Left renal pelvis (tissue), 4 donors: ENCODE data around the gene COMT. TPM values are rescaled to one million over a fixed set of nuclear protein-coding genes. Genes with fewer than 3 reads are reported as not detected.

Experiments
- DNase-seq, 4 donors: peaks; one replicate each; pipeline ENCODE4 v3.0.0-alpha.2; 2013; ENCODE audit warnings: low read depth in 4 of 4, low spot score in 3 of 4
- polyA plus RNA-seq, 4 donors: library from polyadenylated mRNA; unstranded; fragments of 120-200 nt; gene quantifications; one replicate each; pipeline ENCODE4 v1.2.1, GENCODE V29; 2013; ENCODE audit not compliant: insufficient read length in 4 of 4

Gene COMT
- polyA plus RNA-seq, 4 donors = 47.7 to 143 (median 97.2) TPM

DNA sequence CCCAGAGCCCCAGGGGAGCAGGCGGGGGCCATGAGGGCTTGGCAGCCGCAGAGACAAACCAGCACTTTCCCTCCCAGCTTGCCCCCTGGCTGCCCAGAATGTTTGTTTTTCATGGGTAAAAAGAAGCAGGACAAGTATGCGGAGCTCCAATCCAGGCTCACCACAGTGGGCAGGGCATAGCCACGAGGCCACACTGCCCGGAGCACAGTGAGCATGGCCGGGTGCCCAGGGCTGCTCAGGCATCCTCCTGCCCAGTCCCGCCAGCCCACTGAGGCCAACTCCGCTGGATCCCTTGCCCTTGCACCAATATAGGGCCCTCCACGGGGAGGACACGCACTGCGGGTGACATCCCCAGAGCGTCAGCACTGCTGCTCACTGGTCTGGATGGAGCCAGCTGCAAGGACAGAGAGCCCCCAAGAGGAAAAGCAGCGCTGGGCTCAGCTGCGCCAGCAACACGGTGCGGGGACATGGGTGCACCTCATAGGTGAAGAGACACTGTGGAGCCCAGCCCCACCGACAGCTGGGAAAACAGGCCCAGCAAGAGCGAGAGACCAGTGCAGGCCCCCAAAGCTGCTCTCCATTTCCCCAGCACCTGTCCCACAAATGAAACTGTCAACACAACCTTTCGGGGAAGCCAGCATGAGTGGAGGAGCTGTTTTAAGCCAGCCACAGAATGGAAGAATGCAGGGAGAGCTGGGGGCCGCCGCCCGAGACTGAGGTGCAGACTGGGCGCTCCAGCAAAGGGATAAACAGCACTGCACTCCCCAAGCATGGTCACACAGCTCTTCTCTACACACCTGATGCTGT, 50.3 kb downstream of the COMT start:
- DNase-seq = no peak

DNA sequence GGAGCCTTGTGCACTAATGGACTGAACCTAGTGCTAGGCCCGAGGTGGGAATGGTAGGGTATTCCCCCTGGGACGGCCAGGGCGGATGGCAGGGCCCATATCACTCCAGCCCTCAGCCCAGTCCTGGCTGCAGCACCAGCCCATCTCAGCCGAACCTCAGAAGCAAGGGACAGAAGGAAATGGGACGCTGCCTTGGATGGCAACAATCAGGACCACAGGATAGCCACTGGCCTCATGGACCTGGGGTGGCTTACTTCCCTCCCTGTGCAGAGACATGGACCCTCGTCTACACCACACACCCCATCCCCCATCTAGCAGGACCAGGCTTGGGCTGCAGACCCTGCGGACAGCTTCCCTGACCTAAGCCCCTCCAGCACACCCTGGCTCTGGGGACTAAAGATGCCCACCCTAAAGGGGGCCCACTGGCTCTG, 50.9 kb downstream of the COMT start:
- DNase-seq = no peak

DNA sequence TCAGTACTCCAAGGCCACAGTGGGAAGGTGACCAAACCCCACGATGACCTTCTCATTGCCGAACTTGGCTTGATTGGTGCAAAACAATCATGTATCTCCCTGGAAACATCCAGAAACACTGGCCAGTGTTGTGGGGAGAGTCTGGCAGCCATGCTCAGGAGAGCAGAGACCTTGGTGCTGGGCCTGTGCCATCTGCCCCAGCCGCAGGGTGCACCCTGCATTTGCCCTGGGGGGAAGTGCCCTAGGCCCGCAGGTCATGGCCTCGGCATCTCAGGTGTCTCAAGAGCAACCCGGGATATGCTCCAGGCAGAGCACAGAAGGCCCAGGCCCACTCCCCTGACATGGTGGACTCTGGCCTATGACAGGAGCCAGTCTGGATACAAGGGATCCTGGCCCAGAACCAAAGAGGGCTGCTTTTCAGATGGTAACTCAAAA, 51.4 kb downstream of the COMT start:
- no peak for DNase-seq

DNA sequence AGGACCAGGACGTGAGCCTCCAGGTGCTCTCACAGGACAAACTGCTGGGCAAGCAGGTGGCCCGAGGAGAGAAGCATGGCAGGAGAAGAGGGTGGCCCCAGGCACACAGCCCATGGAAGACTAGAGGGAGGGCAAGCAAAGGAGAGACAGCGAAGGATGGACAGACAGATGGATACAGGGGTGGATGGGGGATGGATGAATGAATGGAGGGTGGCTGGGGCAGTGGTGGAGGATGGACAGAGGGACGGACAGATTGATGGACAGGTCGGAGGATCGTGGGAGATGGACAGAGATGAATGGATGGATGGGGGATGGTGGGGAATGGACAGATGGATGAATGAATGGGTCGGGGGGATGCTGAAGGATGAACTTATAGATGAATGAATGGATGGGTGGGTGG, 52.4 kb downstream of the COMT start:
- no peak for DNase-seq

DNA sequence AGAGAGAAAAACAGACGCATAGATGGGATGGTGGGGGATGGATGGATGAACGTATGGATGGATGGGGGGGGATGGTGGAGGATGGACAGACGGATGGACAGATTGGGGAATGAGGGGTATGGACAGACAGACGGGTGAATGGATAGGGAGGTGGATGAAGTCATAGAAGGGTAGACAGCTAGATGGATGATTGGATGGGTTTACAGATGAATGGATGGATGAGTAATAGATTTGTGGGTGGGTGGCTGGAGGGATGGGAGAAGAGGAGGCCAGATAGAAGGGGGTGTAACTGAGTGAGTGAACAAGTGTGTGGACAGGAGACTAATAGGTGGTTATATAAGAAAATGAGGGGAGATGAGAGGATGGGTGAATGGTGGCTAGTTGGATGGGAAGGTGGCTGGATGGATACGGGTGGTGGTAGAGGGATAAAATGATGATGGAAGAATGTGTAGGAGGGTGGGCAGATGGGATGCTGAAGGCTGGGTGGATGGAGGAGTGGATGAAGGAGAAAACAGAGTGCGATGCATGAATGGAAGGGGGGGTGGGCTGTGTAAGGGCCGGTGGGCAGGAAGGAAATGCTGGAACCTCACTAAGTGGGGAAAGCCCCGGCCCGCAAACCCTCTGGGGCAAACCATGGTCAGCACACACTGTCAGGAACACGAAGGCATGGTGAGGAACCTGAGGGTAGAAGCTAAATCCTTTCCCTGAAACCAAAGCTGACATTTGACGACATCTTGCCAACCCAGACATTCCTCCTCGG, 53.5 kb downstream of the COMT start:
- no peak for DNase-seq

DNA sequence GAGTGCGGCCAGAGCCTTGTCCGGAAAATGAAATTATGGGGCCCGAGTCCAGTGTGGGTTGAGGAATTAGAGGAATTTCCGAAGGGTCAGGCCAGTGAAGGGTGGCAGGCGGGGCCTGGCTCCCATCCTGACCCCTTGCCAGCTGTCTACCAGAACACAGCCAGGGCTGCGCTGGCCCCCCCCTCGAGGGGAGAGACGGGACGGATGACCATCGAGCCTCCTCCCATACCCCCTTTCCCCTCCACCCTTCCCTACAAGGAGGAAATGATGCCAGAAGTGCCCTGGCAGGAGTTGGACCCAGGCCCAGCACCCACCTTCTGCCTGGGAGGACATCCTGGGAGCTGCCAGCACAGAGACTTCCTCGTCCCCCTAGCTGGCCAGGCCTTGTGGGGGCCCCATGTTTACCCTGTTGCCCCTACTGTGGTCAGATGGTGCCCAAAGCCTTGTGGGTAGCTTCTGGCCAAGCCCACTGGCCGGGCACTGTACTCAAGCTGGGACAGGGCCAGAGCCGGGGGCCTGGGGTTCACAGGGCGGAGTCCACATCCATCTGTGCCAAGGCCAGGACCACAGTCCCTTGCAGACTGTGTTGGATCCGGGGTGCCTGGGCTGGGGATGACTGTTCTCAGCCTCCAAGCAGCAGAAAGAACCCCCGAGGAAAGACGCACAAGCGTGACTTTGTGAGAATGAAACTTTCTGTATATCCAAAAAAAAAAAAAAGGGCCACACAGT, 54.2 kb downstream of the COMT start:
- no peak for DNase-seq

DNA sequence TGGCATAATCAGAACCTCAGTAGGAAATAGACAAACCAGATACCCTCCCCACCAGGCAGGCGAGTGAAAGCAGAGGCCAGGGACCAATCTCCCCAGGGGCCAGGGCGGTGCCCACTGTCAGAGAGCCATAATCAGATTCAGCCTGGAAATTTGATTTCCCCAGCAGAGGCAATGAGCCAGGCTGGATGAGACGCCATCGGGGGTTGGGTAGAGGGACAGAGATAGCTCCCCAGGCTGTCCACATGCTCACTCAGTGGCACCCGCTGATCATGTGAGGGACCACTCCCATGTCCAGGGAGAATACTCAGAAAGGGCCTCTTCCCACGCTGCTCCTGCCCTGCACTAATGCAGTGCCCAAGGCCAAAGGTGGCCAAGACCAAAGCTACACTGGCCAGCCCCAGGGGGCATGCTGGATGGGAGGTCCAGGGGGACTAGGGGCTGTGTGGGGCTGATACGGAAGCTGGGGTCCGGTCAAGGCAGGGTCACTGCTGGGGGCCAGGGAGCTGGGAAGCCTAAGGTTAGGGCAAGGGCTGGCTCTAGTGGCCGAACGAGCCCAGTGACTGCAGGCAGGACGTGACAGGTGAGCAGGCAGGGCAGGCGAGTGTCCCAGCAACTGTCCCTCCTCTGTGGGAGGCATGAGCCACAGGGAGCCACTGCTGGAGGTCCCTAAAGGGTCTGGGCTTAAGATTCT, 55.3 kb downstream of the COMT start:
- DNase-seq = no peak

DNA sequence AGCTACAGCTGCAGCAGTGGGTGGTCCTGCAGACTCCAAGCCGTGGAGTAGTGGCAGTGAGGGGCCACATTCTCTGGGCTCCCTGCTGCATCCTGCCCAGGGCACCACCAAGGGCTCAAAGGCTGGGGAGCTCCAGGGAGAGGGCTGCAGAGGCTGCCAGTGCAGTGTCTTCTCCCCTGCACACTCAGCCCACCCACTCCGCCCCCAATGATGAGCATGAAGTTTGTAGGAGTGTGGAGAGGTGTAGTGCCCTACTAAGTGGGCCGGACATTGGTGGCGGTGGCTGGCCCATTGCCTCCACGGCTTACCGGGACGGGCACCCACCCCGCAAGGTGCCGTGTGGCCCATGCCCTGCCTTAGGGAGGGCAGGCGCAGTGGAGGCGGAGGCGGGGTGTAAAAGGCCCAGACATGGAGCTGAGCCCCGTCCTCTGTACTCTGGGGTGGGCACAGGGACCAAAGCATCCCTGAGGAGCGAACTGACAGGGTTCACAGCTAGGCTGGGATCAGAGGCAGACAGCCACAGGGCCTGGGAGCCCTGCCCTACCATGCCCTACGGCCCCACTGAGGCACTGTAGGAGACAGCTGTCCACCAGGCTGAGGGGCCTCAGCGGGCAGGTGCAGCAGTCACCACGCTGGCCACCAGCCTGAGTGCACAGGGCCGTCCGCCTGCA, 56.1 kb downstream of the COMT start:
- no peak for DNase-seq

DNA sequence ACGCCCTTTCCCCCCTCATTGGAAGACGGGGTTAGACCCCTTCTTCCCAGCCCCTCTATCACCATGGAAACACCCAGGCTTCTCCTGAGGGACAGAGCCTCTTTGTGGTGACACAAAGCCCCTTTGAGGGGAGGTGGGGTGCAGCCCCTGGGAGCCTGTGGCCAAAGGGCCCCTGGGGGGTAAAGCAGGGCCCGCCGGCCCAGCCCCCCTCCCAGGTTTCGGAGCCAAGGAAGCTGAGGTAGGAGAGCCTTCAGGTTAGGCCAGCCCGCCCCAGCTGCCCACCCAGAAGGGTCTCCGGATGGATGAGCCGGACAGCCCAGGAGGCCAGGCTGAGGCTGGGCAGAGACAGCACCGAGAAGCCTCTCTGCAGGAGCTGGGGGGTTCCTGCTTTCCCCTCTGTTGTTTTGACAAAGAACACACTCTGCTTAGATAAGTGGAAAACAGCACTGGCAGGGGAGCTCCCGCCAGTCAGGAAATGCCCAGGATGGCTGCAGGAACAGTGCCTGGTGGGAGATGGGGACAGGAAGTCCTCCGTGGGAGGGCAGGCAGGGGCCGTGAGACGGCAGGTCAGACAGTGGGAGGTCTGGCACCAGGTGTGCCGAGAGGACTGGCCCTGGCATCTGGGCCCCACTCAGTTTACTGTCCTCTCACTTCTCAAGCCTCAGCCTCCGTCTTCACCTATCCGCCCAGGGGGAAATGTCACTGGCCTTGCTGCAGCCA, 56.8 kb downstream of the COMT start:
- DNase-seq = no peak

DNA sequence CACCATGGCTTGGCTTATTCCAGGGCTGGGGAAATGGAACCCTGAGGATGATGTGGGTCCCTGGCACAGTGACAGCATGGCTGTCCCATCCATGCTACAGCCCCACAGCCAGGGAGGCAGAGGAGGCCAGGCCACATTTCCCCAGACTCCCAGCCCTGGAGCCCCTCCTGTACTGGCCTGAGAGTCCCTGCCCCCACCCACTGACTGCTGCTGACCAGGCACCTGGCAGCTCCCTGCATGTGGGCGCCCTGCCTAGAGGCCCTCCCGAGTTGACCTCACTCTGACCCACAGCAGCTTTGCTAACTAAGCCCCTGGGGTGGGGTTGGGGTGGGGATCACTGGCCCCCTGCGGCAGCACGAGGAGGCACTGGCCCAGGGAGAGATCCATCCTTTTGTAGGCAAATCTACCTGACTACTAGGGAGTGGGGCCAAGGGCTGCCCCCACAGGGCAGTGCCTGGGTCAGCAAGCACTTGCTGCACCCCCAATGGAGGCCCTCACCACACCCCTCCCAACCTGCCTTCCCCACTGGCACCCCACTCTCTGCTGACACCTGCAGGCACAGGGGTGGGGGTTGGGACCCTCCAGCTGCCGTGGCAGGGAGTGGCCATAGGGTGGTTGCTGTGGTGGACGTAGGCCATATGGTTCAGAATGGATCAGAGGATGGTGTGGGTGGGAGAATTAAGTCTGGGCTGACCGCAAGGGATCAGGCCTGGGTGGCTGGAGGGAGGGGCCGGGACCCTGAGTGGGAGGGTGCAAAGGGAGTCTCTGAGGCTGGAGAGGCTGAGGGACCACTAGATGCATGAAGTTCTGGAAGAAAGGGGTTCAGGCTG, 57.6 kb downstream of the COMT start:
- no peak for DNase-seq

DNA sequence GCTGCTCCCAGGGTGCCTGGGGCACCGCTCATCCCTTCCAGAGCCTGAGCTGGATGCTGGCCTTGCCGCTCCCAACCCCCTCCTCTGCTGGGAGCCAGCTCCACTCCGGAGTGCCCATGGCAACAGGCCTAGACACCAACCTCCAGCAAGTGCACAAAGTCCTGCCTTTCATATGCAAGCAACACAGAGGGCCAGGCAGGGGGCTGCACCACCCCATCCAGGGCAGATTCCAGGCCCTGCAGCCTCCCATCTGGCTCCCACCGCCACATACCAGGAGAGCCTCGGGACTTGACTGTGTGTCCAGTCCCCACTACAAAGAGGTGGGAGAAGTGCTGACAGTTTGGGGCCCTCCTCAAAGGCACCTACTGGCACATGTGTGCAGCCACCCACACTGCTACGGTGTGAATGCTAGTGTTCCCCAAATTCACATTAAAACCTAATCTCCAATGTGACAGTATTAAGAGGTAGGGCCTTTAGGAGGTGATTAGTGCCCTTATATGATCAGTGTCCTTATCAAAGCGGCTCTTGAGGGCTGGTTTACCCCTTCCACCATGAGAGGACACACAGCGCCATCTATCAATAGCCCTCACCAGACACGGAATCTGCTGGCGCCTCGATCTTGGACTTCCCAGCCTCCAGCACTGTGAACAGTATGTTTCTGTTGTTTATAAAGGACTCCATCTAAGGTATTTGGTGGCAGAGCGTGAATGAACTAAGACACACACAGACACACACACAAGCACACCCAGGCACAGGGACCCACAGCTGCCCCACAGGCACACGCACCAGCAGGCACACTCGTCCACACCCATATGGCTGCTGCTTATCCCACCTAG, 58.9 kb downstream of the COMT start:
- no peak for DNase-seq

DNA sequence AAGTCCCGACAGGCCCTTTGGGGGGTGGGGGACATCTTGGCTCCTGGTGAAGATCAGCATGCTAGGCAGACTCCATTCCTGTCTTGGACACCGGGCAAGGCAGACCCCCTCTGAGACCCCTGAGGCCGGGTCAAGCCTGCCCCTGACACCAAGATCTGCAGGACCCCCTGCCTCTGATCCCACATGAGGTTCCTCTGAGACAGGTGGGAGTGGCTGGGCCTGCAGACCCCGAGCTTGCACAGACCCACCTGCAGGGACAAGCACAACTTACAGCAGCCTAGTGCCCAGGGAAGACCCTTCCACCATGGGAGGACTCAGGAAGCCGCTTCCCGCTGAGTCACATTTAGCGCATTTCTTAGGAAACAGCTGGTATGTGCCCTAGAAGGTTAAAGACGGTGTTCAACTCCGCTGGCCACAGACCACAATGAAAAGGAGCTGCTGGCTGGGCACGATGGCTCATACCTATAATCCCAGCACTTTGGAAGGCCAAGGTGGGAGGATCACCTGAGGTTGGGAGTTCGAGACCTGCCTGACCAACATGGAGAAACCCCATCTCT, 59.6 kb downstream of the COMT start:
- no peak for DNase-seq

DNA sequence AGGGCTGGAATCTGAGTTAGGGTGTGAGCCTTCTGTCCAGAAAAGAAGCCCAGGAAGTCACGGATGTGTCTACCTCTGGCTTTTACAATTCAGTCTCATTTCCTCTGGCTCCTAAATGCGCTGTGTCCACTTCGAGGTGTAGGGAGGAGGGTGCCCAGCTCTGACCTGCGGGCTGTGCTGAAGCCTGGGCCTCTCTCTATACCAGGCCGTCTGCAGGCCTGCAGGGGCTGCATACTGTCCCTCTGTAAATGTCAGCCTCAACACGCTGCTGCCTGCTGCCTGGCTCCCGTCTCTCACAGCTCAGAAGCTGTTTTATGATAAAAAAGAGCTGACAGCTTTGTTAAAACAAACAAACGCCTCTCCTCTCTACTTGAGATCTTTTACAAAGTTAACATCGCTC, 60.6 kb downstream of the COMT start:
- DNase-seq = no peak

DNA sequence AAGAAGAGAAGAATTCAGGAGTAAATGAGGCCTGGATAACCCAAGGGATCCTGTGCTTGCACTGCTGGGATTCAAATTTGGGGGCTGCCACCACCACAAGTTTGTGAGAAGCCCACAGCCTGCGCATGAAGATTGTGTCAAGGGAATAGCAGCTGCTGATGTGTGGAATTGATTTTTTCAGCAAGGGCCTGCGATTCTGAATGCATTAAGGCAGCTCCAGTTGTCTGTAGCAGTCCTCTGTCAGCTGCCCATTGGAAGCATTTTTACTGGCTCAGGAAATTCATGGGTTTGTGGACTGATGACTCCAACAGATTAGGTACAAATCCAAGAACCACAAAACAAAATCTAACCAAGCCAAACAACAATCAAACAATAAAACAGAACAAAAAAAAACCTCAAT, 61.1 kb downstream of the COMT start:
- no peak for DNase-seq

DNA sequence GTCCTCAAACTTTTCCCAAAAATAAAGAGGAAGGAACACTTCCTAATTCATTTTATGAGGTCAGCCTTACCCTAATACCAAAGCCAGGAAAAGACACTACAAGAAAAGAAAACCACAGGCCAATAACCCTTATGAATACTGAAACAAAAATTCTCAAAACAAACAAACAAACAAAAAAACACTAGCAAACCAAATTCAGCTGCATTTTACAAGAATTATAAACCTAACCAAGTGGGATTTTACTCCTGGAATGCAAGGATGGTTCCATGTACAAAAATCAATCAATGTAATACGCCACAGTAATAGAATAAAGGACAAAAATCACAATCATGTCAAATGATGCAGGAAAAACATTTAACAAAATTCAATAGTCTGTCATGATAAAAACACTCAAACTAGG, 61.7 kb downstream of the COMT start:
- no peak for DNase-seq

DNA sequence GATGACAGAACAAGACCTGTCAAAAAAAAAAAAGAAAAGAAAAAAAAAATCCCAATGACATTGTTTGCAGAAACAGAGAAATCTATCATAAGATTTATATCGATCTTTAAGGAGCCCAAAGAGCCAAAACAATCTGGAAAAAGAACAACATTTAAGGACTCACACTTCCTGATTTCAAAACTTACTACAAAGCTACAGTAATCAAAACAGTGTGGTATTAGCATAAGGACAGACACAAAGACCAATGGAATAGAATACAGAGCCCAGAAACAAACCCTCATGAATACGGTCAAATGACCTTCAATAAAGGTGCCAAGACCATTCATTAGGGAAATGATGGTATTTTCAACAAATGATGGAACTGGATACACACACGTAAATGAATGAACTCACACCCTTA, 62.9 kb downstream of the COMT start:
- DNase-seq = no peak

DNA sequence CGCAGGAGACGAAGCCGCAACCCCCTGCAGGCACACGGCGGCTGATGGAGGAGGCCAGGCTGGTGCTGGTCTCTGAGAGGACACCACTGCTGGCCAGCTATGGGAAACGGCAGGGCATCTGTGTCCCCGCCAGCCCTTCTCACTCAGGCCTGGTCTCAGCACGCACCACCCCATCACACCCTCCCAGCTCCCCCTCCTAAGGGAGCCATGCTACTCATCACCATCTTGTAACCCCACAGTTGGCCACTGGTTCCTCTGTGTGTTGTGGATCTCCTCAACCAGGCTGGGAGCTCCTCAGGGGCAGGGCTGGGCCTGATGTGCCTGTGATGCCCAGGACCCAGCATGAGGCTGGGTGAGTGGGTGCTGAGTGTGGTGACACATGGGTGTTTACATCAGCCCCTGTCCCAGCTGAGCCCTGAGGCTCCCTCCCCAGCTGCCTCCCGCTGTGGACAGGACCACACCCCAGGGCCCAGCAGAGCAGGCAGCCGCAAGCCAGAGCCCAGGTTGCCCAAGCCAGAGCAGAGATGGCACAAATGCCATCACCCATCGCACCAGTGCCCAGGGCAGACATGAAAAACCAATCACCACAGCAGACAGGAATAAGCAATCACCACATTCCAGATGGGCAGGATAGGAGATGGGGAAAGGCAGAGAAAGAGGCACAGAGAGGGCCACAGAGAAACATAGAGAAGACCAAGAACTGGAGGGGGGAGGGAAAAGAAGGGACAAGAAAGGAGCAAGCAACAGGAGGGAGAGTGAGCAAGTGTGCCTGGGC, 66.8 kb downstream of the COMT start:
- no peak for DNase-seq
